Prostate gland (tissue), 2 donors: ENCODE results near the gene COMMD1.

Source experiments
- POLR2A ChIP-seq: fragments of 450-650 bp; IDR thresholded peaks from one replicate; pipeline ENCODE4 v1.6.1; 2016; ENCODE audit warnings: antibody characterized with exemption, mild to moderate bottlenecking
- TF ChIP-seq, protein P1 (sequence below), 4 experiments: fragments of 200-600 bp in 2 of 4; fragments of 450-650 bp in 2 of 4; sonication (generic) in 2 of 4; IDR thresholded peaks; 1 replicate in 3 of 4; 2 replicates in 1 of 4; pipeline ENCODE4 v1.5.1; 2016 to 2019; ENCODE audit warnings: antibody characterized with exemption in 4 of 4, mild to moderate bottlenecking in 2 of 4, moderate library complexity in 2 of 4

DNA sequence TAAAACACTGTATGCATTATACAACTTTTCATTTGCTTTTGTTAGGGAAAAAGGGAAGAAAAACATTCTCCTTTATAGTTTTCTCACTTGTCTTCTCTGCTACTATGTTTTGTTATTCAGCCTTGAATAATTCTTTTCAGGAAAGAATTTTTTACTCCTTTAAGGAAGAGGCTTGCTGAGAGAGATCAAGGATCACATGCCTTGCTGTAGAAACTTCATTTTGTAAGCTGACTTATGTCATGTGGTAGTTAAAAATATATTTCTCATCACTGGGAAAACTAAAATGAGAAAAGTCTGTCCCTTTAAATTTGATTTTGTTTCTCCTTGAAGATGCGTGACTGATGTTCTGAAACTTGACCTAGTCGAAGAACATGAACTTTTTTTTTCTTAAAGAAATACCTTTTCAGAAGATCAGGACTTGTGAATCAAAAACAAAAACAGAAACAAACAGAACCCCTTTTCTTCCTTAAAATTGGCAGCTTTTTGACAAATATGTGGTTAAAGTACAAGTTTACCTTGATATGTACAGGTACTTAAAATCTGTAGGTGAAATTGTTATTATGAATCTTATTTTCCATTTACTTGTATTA lies 145.1 kb downstream of the COMMD1 start:
- TF ChIP-seq, protein P1, sequence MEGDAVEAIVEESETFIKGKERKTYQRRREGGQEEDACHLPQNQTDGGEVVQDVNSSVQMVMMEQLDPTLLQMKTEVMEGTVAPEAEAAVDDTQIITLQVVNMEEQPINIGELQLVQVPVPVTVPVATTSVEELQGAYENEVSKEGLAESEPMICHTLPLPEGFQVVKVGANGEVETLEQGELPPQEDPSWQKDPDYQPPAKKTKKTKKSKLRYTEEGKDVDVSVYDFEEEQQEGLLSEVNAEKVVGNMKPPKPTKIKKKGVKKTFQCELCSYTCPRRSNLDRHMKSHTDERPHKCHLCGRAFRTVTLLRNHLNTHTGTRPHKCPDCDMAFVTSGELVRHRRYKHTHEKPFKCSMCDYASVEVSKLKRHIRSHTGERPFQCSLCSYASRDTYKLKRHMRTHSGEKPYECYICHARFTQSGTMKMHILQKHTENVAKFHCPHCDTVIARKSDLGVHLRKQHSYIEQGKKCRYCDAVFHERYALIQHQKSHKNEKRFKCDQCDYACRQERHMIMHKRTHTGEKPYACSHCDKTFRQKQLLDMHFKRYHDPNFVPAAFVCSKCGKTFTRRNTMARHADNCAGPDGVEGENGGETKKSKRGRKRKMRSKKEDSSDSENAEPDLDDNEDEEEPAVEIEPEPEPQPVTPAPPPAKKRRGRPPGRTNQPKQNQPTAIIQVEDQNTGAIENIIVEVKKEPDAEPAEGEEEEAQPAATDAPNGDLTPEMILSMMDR (IDR thresholded peaks at IDR 0.05) = no peak
- no peak for TF ChIP-seq POLR2A
